A673 (cell line): ENCODE measurements around the gene POLD2. TPM values are rescaled to one million over a fixed set of nuclear protein-coding genes. Genes with fewer than 3 reads are reported as not detected.

Experiments used
- BruUV-seq: library from RNA; stranded (reverse); fragments of 400-500 nt; replicated peaks from 2 replicates; lab custom pipeline; 2021; lab: Mats Ljungman, UMichigan
- CTCF ChIA-PET: fragments of 300-600 bp; sonication (Branson Sonifier 250); formaldehyde crosslinking; loops from one replicate; lab custom pipeline; 2022; ENCODE audit warnings: antibody characterized with exemption; lab: Charles Lee
- POLR2A ChIA-PET: fragments of 300-600 bp; sonication (Branson Sonifier 250); formaldehyde crosslinking; loops from one replicate; lab custom pipeline; 2022; ENCODE audit warnings: antibody characterized with exemption; ENCODE audit not compliant: low non-redundant PET; lab: Charles Lee
- DNase-seq: peaks from one replicate; pipeline ENCODE4 v3.0.0-alpha.2; 2015; ENCODE audit warnings: low spot score
- H3K27ac ChIP-seq: fragments of 200-600 bp; sonication (generic); 2 replicates; pipeline ENCODE4 v1.5.1; 2016; ENCODE audit warnings: mixed run types, low read depth, mild to moderate bottlenecking, mixed read lengths, antibody characterized with exemption, low read length; ENCODE audit not compliant: poor library complexity, severe bottlenecking
- H3K27me3 ChIP-seq: fragments of 200-600 bp; sonication (generic); replicated peaks from 2 replicates; pipeline ENCODE4 v1.6.1; 2017; ENCODE audit warnings: mixed run types, low read depth, mild to moderate bottlenecking, mixed read lengths, antibody characterized with exemption, low read length; ENCODE audit not compliant: insufficient read depth, poor library complexity
- H3K36me3 ChIP-seq: fragments of 200-600 bp; sonication (generic); 2 replicates; pipeline ENCODE4 v1.6.1; 2016; ENCODE audit warnings: mixed run types, mild to moderate bottlenecking, mixed read lengths, antibody characterized with exemption, low read length; ENCODE audit not compliant: insufficient read depth, poor library complexity, severe bottlenecking
- H3K4me1 ChIP-seq: fragments of 200-600 bp; sonication (generic); 2 replicates; pipeline ENCODE4 v1.6.1; 2017; ENCODE audit warnings: mixed run types, mild to moderate bottlenecking, mixed read lengths, antibody characterized with exemption, low read length; ENCODE audit not compliant: insufficient read depth, poor library complexity, severe bottlenecking
- H3K4me3 ChIP-seq: fragments of 200-600 bp; sonication (generic); 2 replicates; pipeline ENCODE4 v1.5.1; 2016; ENCODE audit warnings: low read depth, mixed run types, mild to moderate bottlenecking, mixed read lengths, low read length; ENCODE audit not compliant: poor library complexity, severe bottlenecking
- H3K9me3 ChIP-seq: fragments of 200-600 bp; sonication (generic); 2 replicates; pipeline ENCODE4 v1.6.1; 2016; ENCODE audit warnings: mixed run types, low read depth, mild to moderate bottlenecking, mixed read lengths, antibody characterized with exemption, low read length; ENCODE audit not compliant: poor library complexity, severe bottlenecking
- CTCF ChIP-seq: fragments of 300-800, 200-600 bp; sonication (generic); conservative IDR thresholded peaks from 2 replicates; pipeline ENCODE4 v1.5.1; 2017; ENCODE audit warnings: low read depth, mild to moderate bottlenecking, antibody characterized with exemption, low read length, moderate library complexity, mixed read lengths
- EZH2 ChIP-seq: fragments of 200-600 bp; sonication (generic); IDR thresholded peaks from 2 replicates; pipeline ENCODE4 v1.6.1; 2017; ENCODE audit warnings: borderline replicate concordance, low read depth, mild to moderate bottlenecking, mixed read lengths, antibody characterized with exemption, low read length; ENCODE audit not compliant: poor library complexity, severe bottlenecking
- intact Hi-C: fragments of 100-400 bp; cut with micrococcal nuclease; formaldehyde crosslinking; loops from one replicate; pipeline ENCODE4 v1.10.0; 2022; ENCODE audit not compliant: unreplicated experiment
- total RNA-seq: library from RNA; stranded (reverse); gene quantifications from 2 replicates; pipeline ENCODE4 v1.2.3, GENCODE V29; 2021

The POLD2 gene
- total RNA-seq, 1 experiment from 2014 or later = 252 TPM

DNA sequence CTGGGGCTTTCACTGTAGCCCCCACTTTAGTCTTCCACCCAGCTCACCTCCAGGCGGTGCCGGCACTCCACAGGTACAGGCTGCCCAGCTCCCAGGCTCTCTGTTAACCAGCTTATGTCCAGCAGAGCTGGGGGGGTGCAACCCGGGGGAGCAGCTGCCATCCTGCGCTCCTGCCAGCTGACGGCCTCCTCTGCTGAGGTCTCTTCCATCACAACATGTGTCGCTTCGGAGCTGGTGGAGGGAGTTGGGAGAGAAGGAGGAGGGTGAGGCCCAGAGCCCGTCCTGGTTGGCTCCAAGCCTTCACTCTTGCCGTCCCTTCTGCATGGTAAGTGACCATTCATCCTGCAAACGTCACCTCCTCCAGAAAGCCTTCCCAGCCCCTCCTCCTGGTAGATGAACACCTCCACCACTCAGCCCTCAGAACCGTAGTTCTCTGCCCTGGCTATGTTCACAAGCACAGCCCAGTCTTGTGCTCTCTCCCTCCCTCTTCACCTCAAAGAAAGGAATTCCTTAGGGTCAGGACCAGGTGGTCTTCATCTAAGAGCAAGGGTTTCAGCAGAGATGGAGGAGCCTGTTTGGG is 42.6 kb downstream of the POLD2 start:
- no peak for TF ChIP-seq CTCF
- no peak for TF ChIP-seq EZH2
- ChIA-PET CTCF (no interaction called here), POLR2A (no interaction called here)
- peaks cover 25% of the 10 kb centered on the region for H3K36me3 ChIP-seq
- peak overlapping the region; percentile 74 for H3K4me3 ChIP-seq
- no peak for DNase-seq
- intact Hi-C loops = loop anchor here (5.0 kb wide), 1 partner anchor 122 kb away; the partner anchor contains the start of gene YKT6
- H3K27me3 ChIP-seq = no peaks in the 10 kb centered on the region
- no TSS peak for BruUV-seq
- H3K9me3 ChIP-seq = no peaks in the 10 kb centered on the region
- H3K4me1 ChIP-seq = peaks cover 4% of the 10 kb centered on the region
- no peak overlapping the region for H3K27ac ChIP-seq

DNA sequence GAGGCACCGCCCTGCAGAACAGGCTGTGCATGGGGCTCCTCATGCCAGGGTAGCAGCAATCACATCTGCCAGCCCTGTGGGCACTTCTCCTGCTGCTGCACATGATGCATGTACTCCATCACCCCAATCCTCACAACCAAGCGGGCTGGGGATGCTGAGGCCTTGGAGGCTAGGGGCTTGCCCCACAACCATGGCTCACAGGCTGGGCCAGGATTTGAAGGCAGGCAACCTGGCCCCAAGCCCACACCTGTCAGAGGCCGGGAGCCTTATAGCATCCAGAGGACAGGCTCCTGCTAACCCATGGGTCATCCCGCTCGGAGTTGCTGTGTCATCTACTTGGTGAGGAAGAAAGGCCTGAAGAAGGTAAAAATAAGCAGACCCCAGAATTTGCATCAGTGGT is 43.2 kb downstream of the POLD2 start:
- CTCF ChIA-PET = no interaction called here
- no peaks in the 10 kb centered on the region for H3K27me3 ChIP-seq
- POLR2A ChIA-PET = no interaction called here
- TF ChIP-seq EZH2 (no peak), CTCF (no peak)
- peaks cover 4% of the 10 kb centered on the region for H3K4me1 ChIP-seq
- peaks cover 25% of the 10 kb centered on the region for H3K36me3 ChIP-seq
- no peak overlapping the region for H3K4me3 ChIP-seq
- no peak for DNase-seq
- no peak overlapping the region for H3K27ac ChIP-seq
- no peaks in the 10 kb centered on the region for H3K9me3 ChIP-seq
- no TSS peak for BruUV-seq
- intact Hi-C loops = loop anchor here (5.0 kb wide), 1 partner anchor 122 kb away; the partner anchor contains the start of gene YKT6

GRCh38 chr7:44079331-44080021 is 43.9 kb downstream of the POLD2 start:
- Histone ChIP-seq H3K27me3 (no peaks in the 10 kb centered on the region), H3K36me3 (peaks cover 25% of the 10 kb centered on the region), H3K4me3 (no peak overlapping the region), H3K9me3 (no peaks in the 10 kb centered on the region), H3K27ac (no peak overlapping the region), H3K4me1 (peaks cover 4% of the 10 kb centered on the region)
- DNase-seq = no peak
- intact Hi-C loops = loop anchor here (5.0 kb wide), 1 partner anchor 123 kb away; the partner anchor contains the start of gene YKT6
- no TSS peak for BruUV-seq
- POLR2A ChIA-PET = no interaction called here
- CTCF ChIA-PET = no interaction called here
- TF ChIP-seq CTCF = no peak
- TF ChIP-seq EZH2 = no peak
